ENCODE results near the gene CHRM2. TPM values are rescaled to one million over a fixed set of nuclear protein-coding genes. Genes with fewer than 3 reads are reported as not detected.

Gene CHRM2
- total RNA-seq, 1 experiment from 2014 or later, result not detected

GRCh38 chr7:136942994-136943393, 74.5 kb downstream of the CHRM2 start:
- CTCF ChIA-PET, result no interaction called here
- Mint-ChIP-seq H3K4me3 (ENCODE audit: low read depth, unreplicated experiment) (no peak overlapping the region), H3K4me1 (ENCODE audit: low read depth, unreplicated experiment) (no peaks in the 10 kb centered on the region), H3K9me3 (ENCODE audit: low read depth, unreplicated experiment) (peaks cover 4% of the 10 kb centered on the region), H3K27me3 (ENCODE audit: unreplicated experiment) (no peaks in the 10 kb centered on the region), H3K36me3 (ENCODE audit: insufficient read depth, unreplicated experiment) (no peaks in the 10 kb centered on the region), H3K27ac (ENCODE audit: unreplicated experiment) (no peak overlapping the region)
- intact Hi-C loops (cut with micrococcal nuclease; ENCODE audit: unreplicated experiment), result no loop called here
- no peak for TF ChIP-seq CTCF (IDR thresholded peaks at IDR 0.05; ENCODE audit: unreplicated experiment)
- no TSS peak for BruUV-seq (replicated peaks)
- DNase-seq, result no peak

GRCh38 chr7:136947347-136947746, 78.9 kb downstream of the CHRM2 start:
- DNase-seq, result no peak
- no peaks in the 10 kb centered on the region for H3K27me3 Mint-ChIP-seq (ENCODE audit: unreplicated experiment)
- H3K4me1 Mint-ChIP-seq (ENCODE audit: low read depth, unreplicated experiment), result no peaks in the 10 kb centered on the region
- peaks cover 17% of the 10 kb centered on the region for H3K9me3 Mint-ChIP-seq (ENCODE audit: low read depth, unreplicated experiment)
- no peaks in the 10 kb centered on the region for H3K36me3 Mint-ChIP-seq (ENCODE audit: insufficient read depth, unreplicated experiment)
- no peak overlapping the region for H3K4me3 Mint-ChIP-seq (ENCODE audit: low read depth, unreplicated experiment)
- CTCF ChIA-PET, result no interaction called here
- no peak for TF ChIP-seq CTCF (IDR thresholded peaks at IDR 0.05; ENCODE audit: unreplicated experiment)
- H3K27ac Mint-ChIP-seq (ENCODE audit: unreplicated experiment), result no peak overlapping the region
- intact Hi-C loops (cut with micrococcal nuclease; ENCODE audit: unreplicated experiment), result no loop called here
- BruUV-seq (replicated peaks), result no TSS peak

GRCh38 chr7:136950331-136950730, 81.9 kb downstream of the CHRM2 start:
- Mint-ChIP-seq H3K9me3 (ENCODE audit: low read depth, unreplicated experiment) (peaks cover 28% of the 10 kb centered on the region), H3K4me1 (ENCODE audit: low read depth, unreplicated experiment) (no peaks in the 10 kb centered on the region), H3K4me3 (ENCODE audit: low read depth, unreplicated experiment) (no peak overlapping the region), H3K27ac (ENCODE audit: unreplicated experiment) (no peak overlapping the region), H3K27me3 (ENCODE audit: unreplicated experiment) (no peaks in the 10 kb centered on the region), H3K36me3 (ENCODE audit: insufficient read depth, unreplicated experiment) (no peaks in the 10 kb centered on the region)
- CTCF ChIA-PET, result no interaction called here
- DNase-seq, result no peak
- no TSS peak for BruUV-seq (replicated peaks)
- intact Hi-C loops (cut with micrococcal nuclease; ENCODE audit: unreplicated experiment), result no loop called here
- no peak for TF ChIP-seq CTCF (IDR thresholded peaks at IDR 0.05; ENCODE audit: unreplicated experiment)

GRCh38 chr7:136953386-136953785, 84.9 kb downstream of the CHRM2 start:
- H3K9me3 Mint-ChIP-seq (ENCODE audit: low read depth, unreplicated experiment), result peaks cover 24% of the 10 kb centered on the region
- CTCF ChIA-PET, result no interaction called here
- BruUV-seq (replicated peaks), result no TSS peak
- H3K4me3 Mint-ChIP-seq (ENCODE audit: low read depth, unreplicated experiment), result no peak overlapping the region
- no peak overlapping the region for H3K27ac Mint-ChIP-seq (ENCODE audit: unreplicated experiment)
- H3K4me1 Mint-ChIP-seq (ENCODE audit: low read depth, unreplicated experiment), result no peaks in the 10 kb centered on the region
- TF ChIP-seq CTCF (IDR thresholded peaks at IDR 0.05; ENCODE audit: unreplicated experiment), result no peak
- no peaks in the 10 kb centered on the region for H3K27me3 Mint-ChIP-seq (ENCODE audit: unreplicated experiment)
- intact Hi-C loops (cut with micrococcal nuclease; ENCODE audit: unreplicated experiment), result no loop called here
- H3K36me3 Mint-ChIP-seq (ENCODE audit: insufficient read depth, unreplicated experiment), result no peaks in the 10 kb centered on the region
- no peak for DNase-seq

GRCh38 chr7:136956232-136956631, 87.8 kb downstream of the CHRM2 start:
- BruUV-seq (replicated peaks), result no TSS peak
- Mint-ChIP-seq H3K9me3 (ENCODE audit: low read depth, unreplicated experiment) (peaks cover 19% of the 10 kb centered on the region), H3K27me3 (ENCODE audit: unreplicated experiment) (no peaks in the 10 kb centered on the region), H3K4me3 (ENCODE audit: low read depth, unreplicated experiment) (no peak overlapping the region), H3K27ac (ENCODE audit: unreplicated experiment) (no peak overlapping the region), H3K36me3 (ENCODE audit: insufficient read depth, unreplicated experiment) (no peaks in the 10 kb centered on the region), H3K4me1 (ENCODE audit: low read depth, unreplicated experiment) (no peaks in the 10 kb centered on the region)
- no peak for DNase-seq
- intact Hi-C loops (cut with micrococcal nuclease; ENCODE audit: unreplicated experiment), result no loop called here
- no peak for TF ChIP-seq CTCF (IDR thresholded peaks at IDR 0.05; ENCODE audit: unreplicated experiment)
- CTCF ChIA-PET, result no interaction called here
